NCI-H187 treated with DMSO at 0.1 percent for 48 hours (cell line): ENCODE results near the gene BAIAP2.
"Not testable (repeated sequence)": the region's sequence is repeated elsewhere in the genome, so short reads cannot be mapped to it uniquely, and the experiment has no call there.

Experiments used
- DNase-seq: peaks from one replicate; lab custom pipeline; 2025; lab: John Stamatoyannopoulos, UW

Gene BAIAP2

DNA sequence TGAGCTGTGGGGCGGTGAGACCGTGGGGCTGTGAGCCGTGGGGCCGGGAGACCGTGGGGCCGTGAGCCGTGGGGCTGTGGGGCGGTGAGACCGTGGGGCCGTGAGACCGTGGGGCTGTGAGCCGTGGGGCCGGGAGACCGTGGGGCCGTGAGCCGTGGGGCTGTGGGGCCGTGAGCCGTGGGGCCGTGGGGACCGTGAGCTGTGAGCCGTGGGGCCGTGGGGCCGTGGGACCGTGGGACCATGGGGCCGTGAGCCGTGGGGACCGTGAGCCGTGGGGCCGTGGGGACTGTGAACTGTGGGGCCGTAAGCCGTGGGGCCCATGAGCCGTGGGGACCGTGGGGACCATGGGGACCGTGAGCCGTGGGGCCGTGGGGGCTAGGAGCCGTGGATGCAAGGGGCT lies 105.7 kb downstream of the BAIAP2 start:
- DNase-seq = no peak

DNA sequence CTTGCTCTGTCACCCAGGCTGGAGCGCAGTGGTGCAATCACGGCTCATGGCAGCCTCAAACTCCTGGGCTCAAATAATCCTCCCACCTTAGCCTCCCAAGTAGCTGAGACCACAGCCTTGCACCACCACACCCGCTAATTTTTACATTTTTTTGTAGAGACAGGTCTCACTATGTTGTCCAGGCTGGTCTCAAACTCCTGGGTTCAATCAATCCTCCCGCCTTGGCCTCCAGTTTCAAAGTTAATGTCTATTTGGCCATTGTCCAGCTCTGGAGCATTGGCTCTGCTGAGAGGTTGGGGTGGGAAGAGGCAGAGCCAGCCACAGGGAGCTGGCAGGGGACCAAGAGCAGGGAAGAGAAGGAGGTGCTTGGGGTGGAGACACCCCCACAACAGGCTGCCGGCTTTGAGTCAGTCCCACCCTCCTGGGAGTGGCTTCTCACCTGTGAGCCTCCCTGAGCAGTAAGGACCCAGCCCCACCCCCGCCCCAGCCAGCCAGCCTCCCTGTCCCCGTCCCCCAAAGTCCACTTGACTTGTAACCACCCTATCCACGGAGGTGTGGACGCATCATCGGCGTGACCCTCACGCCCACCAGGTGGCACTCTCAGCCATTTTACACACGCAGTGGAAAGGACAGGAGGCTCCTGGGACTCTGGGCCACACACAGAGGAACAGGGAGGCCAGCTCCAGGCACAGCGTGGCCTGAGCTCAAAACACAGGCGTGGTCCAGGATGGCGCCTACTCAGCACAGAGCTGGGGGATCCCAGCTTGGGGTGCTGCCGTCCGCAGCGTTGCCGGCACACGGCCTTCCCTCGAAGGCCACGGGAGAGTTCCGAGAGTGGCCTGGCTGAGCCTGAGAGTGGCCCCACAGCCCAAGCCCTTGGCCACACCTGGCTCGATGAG lies 107.6 kb downstream of the BAIAP2 start:
- DNase-seq = peak; percentile 14

DNA sequence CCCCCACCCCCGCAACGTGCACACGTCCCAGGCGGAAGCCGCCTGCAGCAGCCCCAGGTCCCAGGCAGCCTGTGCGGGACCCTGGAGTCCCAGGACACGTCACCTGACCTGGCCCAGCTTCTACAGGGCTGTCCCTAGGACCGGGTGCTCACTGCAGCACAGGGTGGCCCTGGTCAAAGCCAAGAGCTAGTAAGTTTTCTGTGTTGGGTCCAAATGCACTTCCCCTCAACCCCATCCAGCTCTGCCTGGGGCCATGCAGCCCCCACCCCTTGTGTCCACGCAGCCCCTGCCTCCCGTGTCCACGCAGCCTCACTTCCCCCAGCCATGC lies 108.2 kb downstream of the BAIAP2 start:
- no peak for DNase-seq

DNA sequence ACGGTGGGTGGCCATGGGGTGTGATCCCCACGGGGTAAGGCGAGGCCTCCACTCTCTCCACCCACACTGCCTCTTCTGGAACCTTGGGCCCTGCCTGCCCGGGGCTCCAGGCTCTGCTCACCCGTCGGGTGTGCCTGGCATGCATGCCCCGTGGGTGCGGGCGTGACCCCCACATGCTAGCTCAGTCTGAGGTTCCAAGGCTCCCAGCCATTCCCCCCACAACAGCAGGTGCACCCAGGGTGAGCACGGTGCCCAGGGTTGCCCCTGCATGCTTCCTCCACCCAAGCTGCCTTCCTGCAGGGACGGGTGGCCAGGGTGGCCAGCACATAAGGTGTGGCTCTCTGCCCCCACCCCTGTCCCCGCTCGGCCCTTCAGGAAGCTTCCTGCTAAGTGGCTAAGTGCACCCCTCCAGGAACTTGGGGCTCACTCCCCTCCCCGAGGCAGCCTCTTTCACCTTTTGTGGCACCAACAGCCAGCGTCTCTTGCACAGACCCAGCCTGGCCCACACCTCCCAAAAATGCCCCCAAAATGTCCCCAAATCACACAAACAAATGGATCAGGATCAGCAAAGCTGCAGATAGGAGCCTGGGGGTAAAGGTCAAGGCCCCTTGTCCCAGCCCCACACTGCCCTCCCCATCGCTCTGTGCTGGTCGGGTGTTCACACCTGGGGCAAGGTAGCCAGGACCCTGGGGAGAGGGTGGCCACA lies 108.9 kb downstream of the BAIAP2 start:
- DNase-seq = no peak

DNA sequence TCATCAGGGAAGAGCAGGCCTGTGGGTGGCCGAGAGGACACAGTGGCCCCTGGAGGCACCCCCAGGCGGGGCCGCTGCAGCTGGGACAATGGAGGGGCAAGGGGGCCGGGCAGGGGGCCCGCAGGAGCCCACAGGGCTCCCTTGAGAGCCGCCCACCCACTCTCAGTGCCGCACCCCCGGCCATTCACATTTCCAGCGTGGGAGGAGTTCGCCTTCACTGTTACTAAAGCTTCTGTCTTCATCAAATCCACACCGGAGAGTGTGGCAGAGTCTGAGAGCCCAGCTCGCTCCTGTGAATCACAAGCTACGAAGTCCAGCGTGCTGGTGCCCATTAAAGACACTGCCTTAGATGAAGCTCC lies 109.5 kb downstream of the BAIAP2 start:
- no peak for DNase-seq

DNA sequence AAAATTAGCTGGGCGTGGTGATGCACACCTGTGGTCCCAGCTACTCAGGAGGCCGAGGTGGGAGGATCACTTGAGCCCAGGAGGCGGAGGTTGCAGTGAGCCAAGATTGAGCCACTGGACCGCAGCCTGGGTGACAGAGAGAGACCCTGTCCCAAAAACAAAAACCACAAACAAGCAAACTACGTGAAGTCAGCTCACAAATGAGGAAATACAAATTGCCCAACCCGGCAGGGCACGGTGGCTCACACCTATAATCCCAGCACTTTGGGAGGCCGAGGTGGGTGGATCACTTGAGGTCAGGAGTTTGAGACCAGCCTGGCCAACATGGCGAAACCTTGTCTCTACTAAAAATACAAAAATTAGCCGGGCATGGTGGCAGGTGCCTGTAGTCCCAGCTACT lies 111.3 kb downstream of the BAIAP2 start:
- DNase-seq = not testable (repeated sequence)

DNA sequence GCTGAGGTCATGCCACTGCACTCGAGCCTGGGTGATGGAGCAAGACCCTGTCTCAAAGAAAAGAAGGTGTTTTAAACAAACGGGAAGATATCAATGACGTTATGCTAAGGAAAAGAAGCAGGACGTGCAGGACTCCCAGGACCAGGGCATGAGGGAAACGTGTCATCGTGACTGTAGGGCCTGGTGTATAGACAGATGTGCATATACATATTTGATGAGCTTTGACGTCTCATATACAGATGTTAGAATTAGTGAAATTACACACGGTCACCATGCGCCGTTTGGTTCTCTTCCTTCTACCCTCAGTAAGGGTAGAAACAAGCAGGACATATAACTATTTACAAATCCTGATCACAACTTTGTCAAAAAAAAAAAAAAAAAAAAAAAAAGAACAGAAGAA lies 112.8 kb downstream of the BAIAP2 start:
- no peak for DNase-seq

DNA sequence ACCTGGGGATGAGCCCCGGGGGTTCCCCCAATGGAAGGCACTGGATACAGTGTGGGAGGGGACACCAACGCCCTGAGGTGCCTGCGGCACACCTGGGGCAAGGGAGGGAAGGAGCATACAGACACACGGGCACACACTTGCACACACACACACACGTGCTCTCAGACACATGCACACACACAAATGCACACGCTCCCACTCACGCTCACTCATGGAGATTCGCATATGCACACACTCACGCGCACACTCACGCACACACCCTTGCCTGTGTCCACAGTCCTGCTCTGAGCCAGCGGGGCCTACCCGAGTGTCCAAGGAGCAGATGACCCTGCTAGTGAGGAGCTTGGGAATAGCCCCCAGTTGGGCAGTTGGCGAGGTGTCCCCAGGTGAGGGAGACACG lies 113.6 kb downstream of the BAIAP2 start:
- DNase-seq = no peak

DNA sequence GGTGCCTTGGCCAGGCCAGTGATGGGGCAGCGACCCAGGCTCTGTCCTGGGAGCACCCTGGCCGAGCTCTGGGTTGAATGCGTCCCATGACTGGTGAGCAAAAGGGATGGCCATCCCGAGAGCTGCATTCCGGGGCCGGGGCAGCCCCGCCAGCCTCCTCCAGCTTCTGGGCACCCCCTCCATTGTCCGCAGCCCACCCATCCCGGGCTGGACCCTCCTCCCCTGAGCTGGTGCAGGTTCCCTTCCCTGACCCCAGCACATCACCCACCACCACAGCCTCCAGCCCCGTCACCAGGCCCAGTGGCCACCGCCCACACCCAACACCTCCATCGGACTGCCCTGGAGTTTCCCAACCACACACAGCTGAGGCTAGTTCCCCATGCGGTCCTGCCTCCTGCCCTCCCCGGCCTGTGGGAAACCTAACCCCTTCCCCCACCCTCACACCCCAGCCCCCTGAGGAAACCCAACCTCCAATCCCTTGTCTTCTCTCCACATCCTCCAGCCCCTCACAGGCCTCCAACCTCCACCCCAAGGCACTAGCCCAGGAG lies 114.1 kb downstream of the BAIAP2 start:
- no peak for DNase-seq

DNA sequence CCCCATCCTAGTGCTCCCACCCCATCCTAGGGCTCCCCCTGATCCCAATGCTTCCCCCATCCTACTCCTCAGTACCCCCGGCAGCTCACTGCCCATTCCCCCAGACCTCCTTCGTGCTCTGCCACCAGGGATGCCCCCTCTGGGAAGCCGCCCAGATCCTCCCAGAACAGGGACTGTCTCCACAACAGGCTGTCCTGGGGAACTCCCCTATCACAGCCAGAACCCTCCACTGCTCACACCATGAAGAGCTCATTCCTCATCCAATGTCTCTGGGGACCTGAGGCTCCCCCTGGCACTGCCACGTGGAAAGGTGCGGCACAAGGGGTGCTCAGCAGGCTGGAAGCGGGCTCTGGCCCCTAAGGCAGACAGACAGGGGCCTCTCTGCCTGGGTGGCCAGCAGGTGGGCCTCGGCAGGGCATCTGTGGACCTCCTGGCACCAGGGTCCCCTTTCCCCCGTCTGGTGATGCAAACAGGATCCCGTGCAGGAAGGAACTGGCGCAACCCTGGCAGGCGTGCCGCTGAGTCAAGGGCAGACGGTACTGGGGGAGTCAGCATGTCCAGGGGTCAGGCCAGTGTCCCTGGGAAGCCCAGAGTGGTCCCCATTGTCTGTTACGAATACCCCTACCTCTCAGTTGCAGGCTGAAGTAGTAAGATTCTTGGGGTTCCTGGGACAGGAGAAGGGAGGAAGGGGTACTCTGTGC lies 115.6 kb downstream of the BAIAP2 start:
- DNase-seq = no peak

DNA sequence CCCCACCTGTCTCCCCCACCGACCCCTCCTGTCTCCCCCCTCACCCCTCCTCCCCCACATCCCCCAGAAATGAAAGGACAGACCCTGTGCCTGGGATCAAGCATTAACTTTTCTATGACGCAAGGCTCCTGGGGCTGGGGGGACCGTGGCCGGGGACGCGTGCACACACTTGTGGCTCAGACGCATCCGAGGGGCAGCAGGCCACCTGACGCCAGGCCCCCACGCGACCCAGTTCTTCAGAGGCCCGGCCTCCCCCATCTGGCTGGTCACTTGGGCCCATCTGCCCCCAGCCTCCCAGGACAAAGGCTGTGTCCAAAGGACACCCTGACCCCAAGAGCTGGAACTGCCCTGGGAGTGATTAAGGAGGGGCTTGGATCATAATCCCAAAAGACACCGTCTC lies 116.3 kb downstream of the BAIAP2 start:
- no peak for DNase-seq

DNA sequence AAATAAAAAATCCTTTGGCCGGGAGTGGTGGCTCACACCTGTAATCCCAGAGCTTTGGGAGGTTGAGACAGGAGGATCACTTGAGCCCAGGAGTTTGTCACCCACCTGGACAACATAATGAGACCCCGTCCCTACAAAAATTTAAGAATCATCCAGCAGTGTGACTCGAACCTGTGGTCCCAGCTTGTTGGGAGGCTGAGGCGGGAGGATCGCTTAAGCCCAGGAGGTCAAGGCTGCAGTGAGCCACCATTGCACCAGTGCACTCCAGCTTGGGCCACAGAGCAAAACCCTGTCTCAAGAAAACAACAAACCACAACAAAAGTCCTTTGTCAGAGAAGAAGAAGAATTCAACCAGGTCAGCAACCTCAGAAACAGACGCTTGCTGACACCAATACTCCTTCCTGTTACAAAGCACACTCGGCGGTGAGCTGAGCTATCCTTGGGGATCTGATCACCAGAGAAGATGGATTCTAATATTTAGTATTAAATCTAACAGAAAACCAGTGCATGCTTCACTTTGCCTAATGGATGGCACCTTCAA lies 117.4 kb downstream of the BAIAP2 start:
- DNase-seq = no peak

DNA sequence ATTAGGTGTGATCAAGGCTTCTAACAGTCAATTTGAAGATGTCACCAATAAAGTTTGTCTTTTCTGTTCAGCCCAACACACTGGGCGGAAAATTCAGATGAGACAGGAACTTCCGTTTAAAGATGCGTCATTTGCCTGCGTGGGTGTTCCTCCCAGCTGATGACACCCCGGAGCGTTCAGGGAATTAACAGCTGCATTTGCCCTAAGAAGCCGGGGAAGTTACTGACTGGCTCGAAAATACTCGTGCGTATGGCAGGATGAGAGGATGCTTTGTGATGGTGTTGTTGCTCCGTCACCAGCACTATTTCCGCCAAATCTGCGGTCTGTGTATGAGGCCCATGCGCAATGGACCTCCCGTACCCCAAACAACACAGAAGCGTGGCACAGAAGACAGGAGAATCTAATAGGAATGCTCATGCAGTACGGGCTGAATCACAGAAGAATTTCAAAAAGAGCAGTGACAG lies 118.4 kb downstream of the BAIAP2 start:
- no peak for DNase-seq

DNA sequence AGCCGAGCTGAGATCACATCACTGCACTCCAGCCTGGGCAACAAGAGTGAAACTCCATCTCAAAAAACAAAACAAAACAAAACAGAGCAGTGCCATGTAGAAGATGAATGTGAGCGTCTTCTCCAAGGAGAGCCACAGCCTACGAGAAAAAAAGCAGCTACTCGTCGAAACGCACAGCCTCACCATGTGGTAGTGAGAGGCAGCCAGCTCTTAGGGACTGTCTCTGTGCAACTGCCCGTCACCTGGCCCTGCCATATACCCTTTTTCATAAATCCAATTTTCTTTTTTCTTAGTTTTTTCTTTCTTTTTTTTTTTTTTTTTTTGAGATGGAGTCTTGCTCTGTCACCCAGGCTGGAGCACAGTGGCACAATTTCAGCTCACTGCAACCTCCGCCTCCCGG lies 119.1 kb downstream of the BAIAP2 start:
- not testable (repeated sequence) for DNase-seq

DNA sequence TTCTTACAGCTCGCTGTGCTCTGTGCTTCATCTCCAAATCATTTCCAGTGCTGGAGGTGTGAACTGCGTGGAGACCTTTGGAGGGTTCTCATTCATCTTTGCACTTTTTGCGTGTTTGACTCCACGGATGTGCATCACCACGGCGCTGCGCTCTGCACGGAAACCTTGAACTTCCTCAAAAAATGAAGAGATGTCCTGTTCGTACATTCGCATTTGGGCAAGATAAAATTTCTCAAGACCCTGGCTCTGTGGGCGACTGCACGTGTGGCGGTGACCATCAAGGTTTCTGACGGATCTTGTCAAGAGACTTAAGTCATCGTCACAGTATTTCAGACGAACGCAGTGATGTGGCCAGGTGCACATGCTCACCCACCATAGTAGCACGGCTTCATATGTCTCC lies 120.0 kb downstream of the BAIAP2 start:
- DNase-seq = no peak

DNA sequence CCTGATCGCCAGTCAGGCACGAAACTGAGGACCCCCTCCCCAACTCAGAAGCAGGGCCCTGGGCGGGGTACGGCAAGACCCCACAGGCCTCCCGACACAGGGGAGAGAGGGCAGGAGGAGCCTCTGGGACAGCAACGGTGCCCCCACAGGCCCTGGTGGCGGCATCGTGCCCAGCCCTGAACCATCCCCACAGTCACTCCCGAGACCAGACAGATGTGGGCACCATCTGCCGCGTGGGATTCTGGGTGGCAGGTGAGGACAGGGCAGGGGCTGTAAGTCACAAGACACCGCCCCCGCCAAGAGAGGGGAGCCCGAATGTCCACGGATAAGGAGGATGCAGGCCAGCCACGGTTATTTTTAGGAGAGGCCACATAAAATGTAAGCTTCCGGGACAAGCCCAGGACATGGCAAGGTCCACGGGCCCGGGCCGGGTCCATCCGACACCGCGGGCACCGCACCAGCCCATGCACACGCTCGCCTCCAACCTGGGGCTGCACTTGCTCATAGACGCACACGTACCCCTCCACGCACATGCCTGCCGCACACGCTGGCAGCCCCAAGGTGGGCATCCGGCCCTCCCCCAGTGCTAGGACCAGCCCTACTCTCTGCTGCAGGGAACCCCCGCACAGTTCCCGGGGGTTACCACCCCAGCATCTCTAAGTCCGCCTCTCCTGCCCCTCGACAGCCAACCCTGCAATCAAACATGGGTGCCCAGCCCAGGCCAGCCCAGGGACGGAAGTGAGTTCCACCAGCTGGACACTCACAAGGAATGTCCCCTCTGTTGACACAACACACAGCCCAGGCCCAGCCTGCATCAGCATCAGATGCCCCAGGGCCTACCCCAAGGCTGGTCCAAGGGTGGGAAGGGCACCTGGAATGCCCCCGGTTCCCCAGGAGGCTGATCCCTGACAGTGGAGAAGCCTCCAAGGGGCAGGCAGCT lies 122.2 kb downstream of the BAIAP2 start:
- no peak for DNase-seq

DNA sequence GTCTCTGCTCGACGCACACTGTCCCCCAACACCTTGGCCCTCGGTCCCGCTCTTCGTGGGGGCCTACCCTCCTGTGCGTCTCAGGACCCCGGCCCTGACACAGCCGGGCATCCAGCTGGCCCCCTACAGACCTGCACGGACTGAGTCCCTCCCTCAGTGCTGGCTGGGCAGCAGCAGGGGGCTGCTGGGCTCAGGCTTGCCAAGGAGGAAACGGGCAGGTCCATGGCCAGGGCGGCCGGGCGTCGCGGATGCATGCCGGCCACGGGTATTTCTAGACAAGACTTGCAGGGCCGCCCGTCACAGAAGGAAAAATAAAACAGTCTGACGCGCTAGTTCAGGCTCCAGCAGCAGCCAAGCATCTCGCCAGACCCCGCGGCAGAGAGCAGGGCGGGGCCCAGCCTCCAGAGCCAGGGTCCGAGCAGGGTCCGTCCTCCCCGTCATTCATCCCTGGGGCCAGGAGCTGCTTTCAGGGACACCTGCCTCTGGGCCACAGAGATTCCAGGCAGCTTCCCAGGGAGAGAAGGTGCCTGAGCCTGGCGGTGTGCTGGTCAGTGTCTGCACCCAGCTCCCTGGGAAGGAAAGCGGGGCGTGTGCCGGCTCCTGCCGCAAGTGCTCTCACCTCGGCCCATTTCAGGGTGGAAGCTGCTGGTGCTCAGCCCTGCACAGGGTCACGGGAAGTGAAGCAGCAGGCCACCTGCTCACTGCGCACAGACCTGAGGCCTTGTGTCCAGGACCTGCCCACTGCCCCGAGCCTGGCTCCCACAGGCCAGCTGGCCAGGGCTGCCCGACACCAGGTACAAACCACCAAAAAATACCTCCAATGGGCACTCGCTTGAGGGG lies 123.1 kb downstream of the BAIAP2 start:
- DNase-seq = no peak

DNA sequence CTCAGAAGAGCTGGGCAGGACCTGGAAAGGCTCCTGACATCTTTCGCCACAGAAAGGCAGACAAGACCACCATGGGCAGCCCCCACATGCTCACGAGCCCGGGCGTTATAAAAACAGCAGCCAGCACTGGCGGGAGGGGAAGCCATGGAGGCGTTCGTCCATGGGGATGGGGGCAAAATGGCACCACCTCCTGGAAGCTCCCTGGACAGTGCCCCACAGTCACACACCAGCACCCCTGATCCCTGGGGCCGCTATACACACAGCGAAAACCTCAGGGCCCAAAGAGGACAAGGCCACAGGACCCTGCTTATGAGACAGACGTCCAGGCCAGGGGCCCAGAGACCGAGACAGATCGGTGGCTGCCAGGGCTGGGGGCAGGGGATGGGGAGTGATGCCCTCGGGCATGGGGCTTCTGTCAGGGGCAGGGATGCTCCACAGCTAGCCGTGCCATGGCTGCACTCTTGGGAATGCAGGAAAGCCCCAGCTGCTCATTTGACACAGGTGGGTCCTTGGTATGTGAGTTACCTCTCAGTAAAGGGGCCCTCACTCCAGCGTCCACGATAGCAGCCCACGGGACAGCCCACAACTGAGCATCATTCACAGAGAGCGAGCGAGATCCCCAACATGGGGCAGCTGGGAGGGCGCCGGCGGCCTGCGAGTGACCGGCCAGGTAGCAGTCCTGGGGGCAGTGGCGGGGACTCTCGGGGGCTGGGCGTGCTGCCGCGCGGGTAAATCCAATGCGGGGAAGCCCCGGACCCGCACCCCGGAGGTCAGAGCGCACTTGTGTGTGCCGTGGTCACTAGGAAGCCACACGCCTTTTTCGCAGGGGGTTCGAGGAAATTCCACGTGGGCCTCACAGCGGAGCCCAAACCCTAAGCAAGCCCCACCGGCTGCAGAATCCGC lies 124.0 kb downstream of the BAIAP2 start:
- DNase-seq = no peak

DNA sequence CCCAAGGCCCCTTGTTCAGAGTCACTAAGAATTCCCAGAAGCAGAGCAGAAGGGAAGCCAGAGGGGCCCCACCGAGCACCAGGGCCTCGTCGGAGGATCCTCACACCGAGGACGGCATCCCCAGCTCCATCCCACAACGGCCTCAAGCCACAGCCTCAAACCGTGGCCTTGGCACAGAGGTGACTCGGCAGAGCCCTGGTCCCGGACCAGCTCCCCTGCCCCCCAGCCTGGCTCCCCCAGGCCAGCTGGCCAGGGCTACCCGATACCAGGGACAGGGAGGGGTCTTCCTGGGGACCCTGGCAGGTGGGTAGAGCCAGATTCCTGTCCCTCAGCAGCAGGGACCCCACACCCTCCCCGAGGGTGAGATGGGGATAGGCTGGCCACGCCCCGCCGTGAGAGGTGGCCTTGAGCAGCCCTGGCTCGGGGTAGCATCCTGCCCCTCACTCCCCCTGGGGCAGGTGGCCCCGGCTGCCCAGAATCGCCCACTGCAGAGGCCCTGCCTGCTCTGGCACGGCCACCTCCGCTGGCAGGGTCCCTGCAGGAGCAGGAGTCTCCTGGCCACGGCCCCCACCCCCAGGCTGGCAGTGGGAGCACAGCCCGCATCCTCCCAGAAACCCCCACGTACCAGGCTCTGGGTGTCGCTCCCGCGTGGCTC lies 124.8 kb downstream of the BAIAP2 start:
- DNase-seq = no peak
